ENCODE measurements around the gene DSCAM.

DNA sequence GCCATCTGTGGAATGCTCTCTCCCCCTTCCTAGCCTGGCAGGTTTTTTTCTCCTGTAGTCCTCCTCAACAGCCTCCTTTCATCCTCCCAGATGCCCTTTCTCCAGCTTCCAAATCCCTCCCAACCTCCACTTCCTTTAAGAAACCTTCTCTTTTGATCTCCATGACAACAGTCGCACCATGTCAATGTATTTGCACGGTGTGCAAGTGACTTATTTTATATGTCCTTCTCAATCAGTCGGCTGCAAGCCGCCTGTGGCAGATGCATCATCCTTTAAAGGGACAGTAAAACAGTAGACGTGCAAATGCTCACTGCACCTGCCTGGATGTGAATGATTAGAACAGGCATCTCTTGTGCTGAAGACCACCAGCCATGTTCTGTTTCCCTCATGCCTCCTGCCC is 694.5 kb downstream of the DSCAM start:
- TF ChIP-seq, protein P1, sequence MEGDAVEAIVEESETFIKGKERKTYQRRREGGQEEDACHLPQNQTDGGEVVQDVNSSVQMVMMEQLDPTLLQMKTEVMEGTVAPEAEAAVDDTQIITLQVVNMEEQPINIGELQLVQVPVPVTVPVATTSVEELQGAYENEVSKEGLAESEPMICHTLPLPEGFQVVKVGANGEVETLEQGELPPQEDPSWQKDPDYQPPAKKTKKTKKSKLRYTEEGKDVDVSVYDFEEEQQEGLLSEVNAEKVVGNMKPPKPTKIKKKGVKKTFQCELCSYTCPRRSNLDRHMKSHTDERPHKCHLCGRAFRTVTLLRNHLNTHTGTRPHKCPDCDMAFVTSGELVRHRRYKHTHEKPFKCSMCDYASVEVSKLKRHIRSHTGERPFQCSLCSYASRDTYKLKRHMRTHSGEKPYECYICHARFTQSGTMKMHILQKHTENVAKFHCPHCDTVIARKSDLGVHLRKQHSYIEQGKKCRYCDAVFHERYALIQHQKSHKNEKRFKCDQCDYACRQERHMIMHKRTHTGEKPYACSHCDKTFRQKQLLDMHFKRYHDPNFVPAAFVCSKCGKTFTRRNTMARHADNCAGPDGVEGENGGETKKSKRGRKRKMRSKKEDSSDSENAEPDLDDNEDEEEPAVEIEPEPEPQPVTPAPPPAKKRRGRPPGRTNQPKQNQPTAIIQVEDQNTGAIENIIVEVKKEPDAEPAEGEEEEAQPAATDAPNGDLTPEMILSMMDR (IDR thresholded peaks at IDR 0.05) = no peak
- TF ChIP-seq POLR2A (IDR thresholded peaks at IDR 0.05) = no peak
